Fibroblast of lung (primary cell): ENCODE data around the gene TSC22D1.

ENCODE experiments used
- EZH2 ChIP-seq: IDR thresholded peaks from 2 replicates; pipeline ENCODE4 v1.5.1; 2012; ENCODE audit warnings: low read length, control low read depth, mild to moderate bottlenecking; ENCODE audit errors: missing control alignments
- TF ChIP-seq, protein P1 (sequence below), 2 donors: IDR thresholded peaks in 1 of 2; conservative IDR thresholded peaks in 1 of 2; 1 replicate in 1 of 2; 2 replicates in 1 of 2; pipeline ENCODE4 v1.5.1; 2011 to 2012; ENCODE audit warnings: low read length in 2 of 2, control low read depth in 1 of 2, inconsistent platforms in 1 of 2, low read depth in 1 of 2, mild to moderate bottlenecking in 1 of 2

DNA sequence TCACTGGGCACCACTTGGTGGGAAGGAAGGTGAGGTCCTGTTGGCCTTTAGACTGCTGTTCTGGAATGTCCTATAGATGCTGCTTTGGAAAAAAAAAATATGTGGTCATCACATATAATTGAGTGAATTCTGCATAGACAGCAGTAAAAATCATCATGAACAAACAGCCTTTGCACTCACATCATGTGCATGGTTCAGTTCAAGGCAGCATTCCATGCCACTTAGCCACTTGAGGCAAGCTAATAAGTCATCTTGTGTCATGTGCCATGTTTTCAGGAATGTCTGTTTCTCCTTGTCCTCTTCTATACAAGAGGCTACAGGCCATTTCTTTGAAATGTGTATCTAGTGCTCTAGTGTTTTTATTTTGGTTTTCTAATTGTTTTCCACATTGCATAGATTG is 43.9 kb upstream of the TSC22D1 start:
- TF ChIP-seq, protein P1, sequence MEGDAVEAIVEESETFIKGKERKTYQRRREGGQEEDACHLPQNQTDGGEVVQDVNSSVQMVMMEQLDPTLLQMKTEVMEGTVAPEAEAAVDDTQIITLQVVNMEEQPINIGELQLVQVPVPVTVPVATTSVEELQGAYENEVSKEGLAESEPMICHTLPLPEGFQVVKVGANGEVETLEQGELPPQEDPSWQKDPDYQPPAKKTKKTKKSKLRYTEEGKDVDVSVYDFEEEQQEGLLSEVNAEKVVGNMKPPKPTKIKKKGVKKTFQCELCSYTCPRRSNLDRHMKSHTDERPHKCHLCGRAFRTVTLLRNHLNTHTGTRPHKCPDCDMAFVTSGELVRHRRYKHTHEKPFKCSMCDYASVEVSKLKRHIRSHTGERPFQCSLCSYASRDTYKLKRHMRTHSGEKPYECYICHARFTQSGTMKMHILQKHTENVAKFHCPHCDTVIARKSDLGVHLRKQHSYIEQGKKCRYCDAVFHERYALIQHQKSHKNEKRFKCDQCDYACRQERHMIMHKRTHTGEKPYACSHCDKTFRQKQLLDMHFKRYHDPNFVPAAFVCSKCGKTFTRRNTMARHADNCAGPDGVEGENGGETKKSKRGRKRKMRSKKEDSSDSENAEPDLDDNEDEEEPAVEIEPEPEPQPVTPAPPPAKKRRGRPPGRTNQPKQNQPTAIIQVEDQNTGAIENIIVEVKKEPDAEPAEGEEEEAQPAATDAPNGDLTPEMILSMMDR (conservative IDR thresholded peaks at IDR 0.05 in 1 of 2, IDR thresholded peaks at IDR 0.05 in 1 of 2; ENCODE audit: low read depth in 1 of 2, low read length in 2 of 2): no peak
- TF ChIP-seq EZH2: no peak
